Hepatocyte (in vitro differentiated cells): ENCODE data around the gene DPM1.

Source experiments
- EZH2phosphoT487 ChIP-seq: fragments of 200-600 bp; sonication (generic); IDR thresholded peaks from one replicate; pipeline ENCODE4 v1.6.1; 2018; ENCODE audit warnings: antibody characterized with exemption, mild to moderate bottlenecking, low read depth, moderate library complexity; ENCODE audit not compliant: unreplicated experiment, severe bottlenecking
- TF ChIP-seq, protein P1 (sequence below): fragments of 200-600 bp; sonication (generic); IDR thresholded peaks from 2 replicates; pipeline ENCODE4 v1.5.1; 2016; ENCODE audit warnings: antibody characterized with exemption, mild to moderate bottlenecking; ENCODE audit not compliant: poor library complexity

DNA sequence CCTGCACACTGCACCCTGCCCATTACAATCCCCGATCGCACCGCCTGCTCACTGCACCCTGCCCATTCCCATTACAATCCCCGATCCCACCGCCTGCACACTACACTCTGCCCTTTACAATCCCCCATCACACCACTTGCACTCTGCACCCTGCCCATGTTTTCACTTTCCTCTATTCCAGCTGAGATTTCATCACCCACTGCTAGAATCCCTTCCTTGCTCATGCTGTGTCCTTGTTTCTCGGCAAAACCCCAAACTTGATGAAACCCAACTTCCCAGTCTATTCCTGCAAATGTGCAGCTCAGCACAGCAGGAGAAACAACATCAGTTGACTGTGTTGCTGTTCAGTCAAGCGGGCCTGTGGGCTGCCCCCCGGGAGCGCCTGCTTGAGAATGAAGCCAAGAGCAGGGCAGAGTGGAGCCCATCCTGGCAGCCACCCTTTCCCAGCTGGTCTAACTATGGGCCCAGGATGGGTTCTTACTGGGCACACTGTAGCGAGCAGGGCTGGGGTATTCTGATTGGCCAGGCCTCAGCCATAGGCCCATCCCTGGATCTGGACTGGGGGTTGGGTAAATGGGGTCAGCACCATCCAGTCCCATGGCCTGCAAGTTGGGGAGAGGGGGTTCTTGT, 17.5 kb upstream of the DPM1 start:
- TF ChIP-seq, protein P1, sequence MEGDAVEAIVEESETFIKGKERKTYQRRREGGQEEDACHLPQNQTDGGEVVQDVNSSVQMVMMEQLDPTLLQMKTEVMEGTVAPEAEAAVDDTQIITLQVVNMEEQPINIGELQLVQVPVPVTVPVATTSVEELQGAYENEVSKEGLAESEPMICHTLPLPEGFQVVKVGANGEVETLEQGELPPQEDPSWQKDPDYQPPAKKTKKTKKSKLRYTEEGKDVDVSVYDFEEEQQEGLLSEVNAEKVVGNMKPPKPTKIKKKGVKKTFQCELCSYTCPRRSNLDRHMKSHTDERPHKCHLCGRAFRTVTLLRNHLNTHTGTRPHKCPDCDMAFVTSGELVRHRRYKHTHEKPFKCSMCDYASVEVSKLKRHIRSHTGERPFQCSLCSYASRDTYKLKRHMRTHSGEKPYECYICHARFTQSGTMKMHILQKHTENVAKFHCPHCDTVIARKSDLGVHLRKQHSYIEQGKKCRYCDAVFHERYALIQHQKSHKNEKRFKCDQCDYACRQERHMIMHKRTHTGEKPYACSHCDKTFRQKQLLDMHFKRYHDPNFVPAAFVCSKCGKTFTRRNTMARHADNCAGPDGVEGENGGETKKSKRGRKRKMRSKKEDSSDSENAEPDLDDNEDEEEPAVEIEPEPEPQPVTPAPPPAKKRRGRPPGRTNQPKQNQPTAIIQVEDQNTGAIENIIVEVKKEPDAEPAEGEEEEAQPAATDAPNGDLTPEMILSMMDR, result no peak
- no peak for TF ChIP-seq EZH2phosphoT487
